ENCODE data around the gene NRCAM. TPM values are rescaled to one million over a fixed set of nuclear protein-coding genes. Genes with fewer than 3 reads are reported as not detected.
A peak's percentile ranks its signal among the peaks of the same experiment; 100 is the strongest.

NRCAM gene
- polyA plus RNA-seq, 2 of the 4 experiments (the other 2 are of a cell fraction) = 129 to 210 TPM

DNA sequence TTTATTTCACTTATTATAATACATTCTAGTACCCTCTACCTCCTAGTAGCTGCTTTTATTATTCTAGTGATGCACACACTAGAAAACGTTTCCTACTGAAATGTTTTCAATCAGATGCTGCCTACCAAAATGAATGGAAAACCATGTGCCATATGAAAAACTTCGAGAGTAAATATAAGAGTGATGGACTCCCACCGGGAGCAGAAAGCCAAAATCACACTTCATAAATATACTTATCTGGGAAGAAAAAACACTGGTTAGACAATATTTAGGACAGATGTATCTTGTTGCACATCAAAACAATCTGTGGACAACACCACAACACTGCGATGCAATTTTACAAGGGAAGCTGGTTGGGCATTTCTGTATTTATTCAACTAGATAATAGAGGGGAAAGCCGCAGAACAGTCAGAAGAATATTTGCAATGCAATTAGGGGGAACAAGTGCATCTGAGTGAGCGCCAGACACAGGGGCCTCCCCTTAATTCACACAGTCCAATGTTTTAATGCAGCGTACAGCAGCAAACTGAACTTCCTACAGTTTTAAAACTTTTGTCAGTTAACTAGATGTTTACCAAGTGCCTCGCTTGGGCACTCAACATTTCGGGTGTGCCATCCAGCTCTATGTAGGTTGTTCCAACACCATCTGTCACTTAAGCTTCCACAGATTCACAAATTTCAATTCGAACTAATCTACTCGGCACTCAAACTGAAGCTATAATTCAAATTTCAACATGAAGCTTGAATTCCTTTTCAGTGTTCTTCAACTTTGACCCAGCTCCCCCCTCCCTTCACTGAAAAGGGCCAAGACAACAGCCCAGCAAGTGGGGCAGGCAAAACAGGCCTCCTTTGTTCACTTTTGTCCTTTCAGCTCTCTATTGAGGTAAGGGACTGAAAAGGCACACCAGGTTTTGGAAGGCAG, 7.4 kb downstream of the NRCAM start:
- no peak for TF ChIP-seq JUN (IDR thresholded peaks at IDR 0.05)
- no peak for TF ChIP-seq KDM5A (IDR thresholded peaks at IDR 0.05)
- TF ChIP-seq ZC3H11A (IDR thresholded peaks at IDR 0.05) = no peak
- no peak for TF ChIP-seq RARB (CRISPR knock-in tag; IDR thresholded peaks at IDR 0.05)
- TF ChIP-seq RAD21 (conservative IDR thresholded peaks at IDR 0.05 in 1 of 2, IDR thresholded peaks at IDR 0.05 in 1 of 2) = no peak
- no peak for TF ChIP-seq RNF2 (IDR thresholded peaks at IDR 0.05; ENCODE audit: borderline replicate concordance, low read depth)
- no peaks in the 10 kb centered on the region for H3K9me3 ChIP-seq
- H3K4me3 ChIP-seq = no peak overlapping the region
- POLR2A ChIA-PET = no interaction called here
- CTCF ChIA-PET = interaction anchor here (0.8 kb wide), 1 partner anchor 49 kb away, joined by 3 read pairs; no protein-coding TSS in a partner anchor
- WGBS (ENCODE audit: missing lambda C conversion rate) = 62% methylated on average over 11 of the region's 11 CpGs
- ATAC-seq = no peak
- H3K27ac ChIP-seq = peak overlapping the region; percentile 2 to 62; a peak in 4 of 6 replicates
- peaks cover 91% of the 10 kb centered on the region for H3K4me1 ChIP-seq
- H3K4me2 ChIP-seq = peak overlapping the region; percentile 83
- no peak for FAIRE-seq
- no peak for DNase-seq (ENCODE audit: low read depth in 1 of 2, low spot score in 1 of 2)

DNA sequence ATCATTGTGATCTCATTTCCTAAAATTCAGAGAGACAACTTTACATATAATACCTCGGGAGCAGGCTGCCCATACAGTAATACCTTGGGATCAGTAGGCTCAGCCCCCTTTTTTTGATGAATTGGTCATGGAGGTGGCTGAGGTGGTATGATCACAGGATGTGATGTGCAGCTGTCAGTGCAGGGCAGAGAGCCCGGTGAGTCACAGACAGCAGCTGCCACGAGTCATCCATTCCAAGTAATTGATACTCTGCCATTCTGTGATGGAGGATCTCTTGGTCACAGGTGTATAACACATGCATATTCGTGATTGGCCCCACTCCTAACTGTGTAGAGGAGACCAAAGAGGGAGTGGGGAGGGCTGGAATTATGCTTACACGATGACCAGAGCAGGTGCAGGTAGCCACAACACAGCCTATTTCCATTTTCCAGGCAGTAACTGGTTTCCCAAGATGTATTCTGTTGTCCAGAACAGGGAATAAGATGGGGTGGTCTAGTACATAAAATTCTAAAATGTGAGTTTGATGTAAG, 14.1 kb downstream of the NRCAM start:
- no peak overlapping the region for H3K4me3 ChIP-seq
- no peaks in the 10 kb centered on the region for H3K9me3 ChIP-seq
- 0 out of 6 replicates have a peak overlapping the region, but pooled peaks of 1 of the 2 experiments have one; percentile 38 for H3K27ac ChIP-seq
- 29% methylated on average over 5 of the region's 5 CpGs for WGBS (ENCODE audit: missing lambda C conversion rate)
- peaks cover 59% of the 10 kb centered on the region for H3K4me1 ChIP-seq
- H3K4me2 ChIP-seq = peak overlapping the region; percentile 9; the same call in 2 of the 3 replicates
- DNase-seq (ENCODE audit: low read depth in 1 of 2, low spot score in 1 of 2) (peak; percentile 33 to 39), FAIRE-seq (no peak), ATAC-seq (peak; percentile 62 to 71)
- ChIA-PET CTCF (interaction anchor here (1.6 to 3.6 kb wide), 2 partner anchors 11 kb away, joined by 8 to 19 read pairs; no protein-coding TSS in a partner anchor), POLR2A (no interaction called here)
- TF ChIP-seq, protein P1, sequence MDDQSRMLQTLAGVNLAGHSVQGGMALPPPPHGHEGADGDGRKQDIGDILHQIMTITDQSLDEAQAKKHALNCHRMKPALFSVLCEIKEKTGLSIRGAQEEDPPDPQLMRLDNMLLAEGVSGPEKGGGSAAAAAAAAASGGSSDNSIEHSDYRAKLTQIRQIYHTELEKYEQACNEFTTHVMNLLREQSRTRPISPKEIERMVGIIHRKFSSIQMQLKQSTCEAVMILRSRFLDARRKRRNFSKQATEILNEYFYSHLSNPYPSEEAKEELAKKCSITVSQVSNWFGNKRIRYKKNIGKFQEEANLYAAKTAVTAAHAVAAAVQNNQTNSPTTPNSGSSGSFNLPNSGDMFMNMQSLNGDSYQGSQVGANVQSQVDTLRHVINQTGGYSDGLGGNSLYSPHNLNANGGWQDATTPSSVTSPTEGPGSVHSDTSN (IDR thresholded peaks at IDR 0.05) = no peak
- TF ChIP-seq FOXS1 (CRISPR knock-in tag; IDR thresholded peaks at IDR 0.05) (no peak), FOSL2 (IDR thresholded peaks at IDR 0.05) (peak; percentile 12; the same call in 1 of the 2 replicates), FOSL2 (CRISPR knock-in tag; IDR thresholded peaks at IDR 0.05) (peak; percentile 66)

DNA sequence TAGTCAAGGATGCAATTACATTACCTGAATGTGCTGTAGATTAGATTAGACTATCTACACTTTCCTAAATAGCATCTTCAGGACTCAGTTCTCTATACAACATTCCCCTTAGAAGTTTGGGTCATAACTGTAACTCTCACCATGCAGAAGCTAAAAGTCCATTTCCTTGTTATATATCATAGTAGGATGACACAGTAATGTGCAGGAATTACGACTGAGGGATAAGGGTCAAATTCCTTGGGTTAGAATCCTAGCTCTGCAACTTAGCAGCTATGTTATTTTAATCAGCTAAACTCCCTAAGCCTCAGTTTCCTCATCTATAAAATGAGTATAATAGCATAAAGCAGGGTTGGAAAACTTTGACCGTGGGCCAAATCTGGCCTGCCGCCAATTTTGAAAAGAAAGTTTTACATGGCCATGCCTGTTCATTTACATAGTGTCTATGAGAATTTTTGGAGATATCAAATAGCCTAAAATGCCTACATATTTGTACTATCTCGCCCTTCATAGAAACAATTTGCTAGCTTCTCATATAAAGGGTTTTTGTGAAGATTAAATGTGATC, 14.8 kb downstream of the NRCAM start:
- ChIA-PET POLR2A (no interaction called here), CTCF (interaction anchor here (1.6 to 3.6 kb wide), 2 partner anchors 10 to 12 kb away, joined by 8 to 19 read pairs; no protein-coding TSS in a partner anchor)
- FAIRE-seq (no peak), ATAC-seq (peak in 1 of 2 experiments; percentile 36; a peak in 3 of 6 replicates), DNase-seq (ENCODE audit: low read depth in 1 of 2, low spot score in 1 of 2) (no peak)
- Histone ChIP-seq H3K4me2 (peak overlapping the region; percentile 9; the same call in 2 of the 3 replicates), H3K9me3 (no peaks in the 10 kb centered on the region), H3K27ac (no peak overlapping the region), H3K4me1 (peaks cover 53% of the 10 kb centered on the region), H3K4me3 (no peak overlapping the region)
- TF ChIP-seq ESRRA (IDR thresholded peaks at IDR 0.05; ENCODE audit: borderline replicate concordance, low read length) (no peak), CEBPB (IDR thresholded peaks at IDR 0.05) (no peak), CHD2 (IDR thresholded peaks at IDR 0.05; ENCODE audit: low read length, partially characterized antibody) (no peak), HDAC2 (IDR thresholded peaks at IDR 0.05) (no peak), KDM5A (IDR thresholded peaks at IDR 0.05) (no peak), HOXB13 (CRISPR knock-in tag; IDR thresholded peaks at IDR 0.05; ENCODE audit: low read depth) (no peak), SREBF2 (IDR thresholded peaks at IDR 0.05) (no peak), ZSCAN20 (CRISPR knock-in tag; IDR thresholded peaks at IDR 0.05) (no peak), ZC3H11A (IDR thresholded peaks at IDR 0.05) (no peak), FOXS1 (CRISPR knock-in tag; IDR thresholded peaks at IDR 0.05) (no peak), HEYL (CRISPR knock-in tag; IDR thresholded peaks at IDR 0.05) (no peak), MAZ (IDR thresholded peaks at IDR 0.05; ENCODE audit: borderline replicate concordance, low read depth, low read length) (no peak), KDM1A (IDR thresholded peaks at IDR 0.05; ENCODE audit: low read depth) (no peak)
- TF ChIP-seq, protein P2, sequence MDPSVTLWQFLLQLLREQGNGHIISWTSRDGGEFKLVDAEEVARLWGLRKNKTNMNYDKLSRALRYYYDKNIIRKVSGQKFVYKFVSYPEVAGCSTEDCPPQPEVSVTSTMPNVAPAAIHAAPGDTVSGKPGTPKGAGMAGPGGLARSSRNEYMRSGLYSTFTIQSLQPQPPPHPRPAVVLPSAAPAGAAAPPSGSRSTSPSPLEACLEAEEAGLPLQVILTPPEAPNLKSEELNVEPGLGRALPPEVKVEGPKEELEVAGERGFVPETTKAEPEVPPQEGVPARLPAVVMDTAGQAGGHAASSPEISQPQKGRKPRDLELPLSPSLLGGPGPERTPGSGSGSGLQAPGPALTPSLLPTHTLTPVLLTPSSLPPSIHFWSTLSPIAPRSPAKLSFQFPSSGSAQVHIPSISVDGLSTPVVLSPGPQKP (IDR thresholded peaks at IDR 0.05; ENCODE audit: low read depth, low read length) = no peak
- TF ChIP-seq, protein P3, sequence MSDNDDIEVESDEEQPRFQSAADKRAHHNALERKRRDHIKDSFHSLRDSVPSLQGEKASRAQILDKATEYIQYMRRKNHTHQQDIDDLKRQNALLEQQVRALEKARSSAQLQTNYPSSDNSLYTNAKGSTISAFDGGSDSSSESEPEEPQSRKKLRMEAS (IDR thresholded peaks at IDR 0.05) = no peak
- TF ChIP-seq, protein P4, sequence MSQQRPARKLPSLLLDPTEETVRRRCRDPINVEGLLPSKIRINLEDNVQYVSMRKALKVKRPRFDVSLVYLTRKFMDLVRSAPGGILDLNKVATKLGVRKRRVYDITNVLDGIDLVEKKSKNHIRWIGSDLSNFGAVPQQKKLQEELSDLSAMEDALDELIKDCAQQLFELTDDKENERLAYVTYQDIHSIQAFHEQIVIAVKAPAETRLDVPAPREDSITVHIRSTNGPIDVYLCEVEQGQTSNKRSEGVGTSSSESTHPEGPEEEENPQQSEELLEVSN (IDR thresholded peaks at IDR 0.05; ENCODE audit: borderline replicate concordance, low read depth) = no peak
- WGBS (ENCODE audit: missing lambda C conversion rate) = 75% methylated on average over 4 of the region's 4 CpGs
